Chondrocyte (in vitro differentiated cells): Measurements from ENCODE around the gene PLCH2. TPM values are rescaled to one million over a fixed set of nuclear protein-coding genes. Genes with fewer than 3 reads are reported as not detected.

ENCODE experiments used
- DNase-seq: peaks from one replicate; pipeline ENCODE4 v3.0.0; 2021; ENCODE audit warnings: mixed read lengths, low spot score
- H3K27ac Mint-ChIP-seq: one replicate; pipeline ENCODE4 v1.8.0; 2021; ENCODE audit warnings: mild to moderate bottlenecking, moderate library complexity, mixed read lengths; ENCODE audit not compliant: unreplicated experiment
- H3K27me3 Mint-ChIP-seq: 2 replicates; pipeline ENCODE4 v1.8.0; 2021; ENCODE audit warnings: low read depth, mixed read lengths
- H3K36me3 Mint-ChIP-seq: 2 replicates; pipeline ENCODE4 v1.8.0; 2021; ENCODE audit warnings: low read depth, mixed read lengths
- H3K4me1 Mint-ChIP-seq: 2 replicates; pipeline ENCODE4 v1.8.0; 2021; ENCODE audit warnings: low read depth, mild to moderate bottlenecking, mixed read lengths
- H3K4me3 Mint-ChIP-seq: one replicate; pipeline ENCODE4 v1.8.0; 2021; ENCODE audit warnings: mild to moderate bottlenecking, moderate library complexity, mixed read lengths; ENCODE audit not compliant: unreplicated experiment
- H3K9me3 Mint-ChIP-seq: 2 replicates; pipeline ENCODE4 v1.8.0; 2021; ENCODE audit warnings: low read depth, mixed read lengths
- total RNA-seq: library from RNA; stranded (reverse); gene quantifications from 3 replicates; pipeline ENCODE4 v1.2.1, GENCODE V29; 2021
- TF ChIP-seq, protein P1 (sequence below): fragments of 200-600 bp; sonication (generic); IDR thresholded peaks from 2 replicates; pipeline ENCODE4 v1.5.0; 2021; ENCODE audit warnings: antibody characterized with exemption, mild to moderate bottlenecking, moderate library complexity

Gene PLCH2
- total RNA-seq, 1 donor from 2014 or later = 2.4 TPM

DNA sequence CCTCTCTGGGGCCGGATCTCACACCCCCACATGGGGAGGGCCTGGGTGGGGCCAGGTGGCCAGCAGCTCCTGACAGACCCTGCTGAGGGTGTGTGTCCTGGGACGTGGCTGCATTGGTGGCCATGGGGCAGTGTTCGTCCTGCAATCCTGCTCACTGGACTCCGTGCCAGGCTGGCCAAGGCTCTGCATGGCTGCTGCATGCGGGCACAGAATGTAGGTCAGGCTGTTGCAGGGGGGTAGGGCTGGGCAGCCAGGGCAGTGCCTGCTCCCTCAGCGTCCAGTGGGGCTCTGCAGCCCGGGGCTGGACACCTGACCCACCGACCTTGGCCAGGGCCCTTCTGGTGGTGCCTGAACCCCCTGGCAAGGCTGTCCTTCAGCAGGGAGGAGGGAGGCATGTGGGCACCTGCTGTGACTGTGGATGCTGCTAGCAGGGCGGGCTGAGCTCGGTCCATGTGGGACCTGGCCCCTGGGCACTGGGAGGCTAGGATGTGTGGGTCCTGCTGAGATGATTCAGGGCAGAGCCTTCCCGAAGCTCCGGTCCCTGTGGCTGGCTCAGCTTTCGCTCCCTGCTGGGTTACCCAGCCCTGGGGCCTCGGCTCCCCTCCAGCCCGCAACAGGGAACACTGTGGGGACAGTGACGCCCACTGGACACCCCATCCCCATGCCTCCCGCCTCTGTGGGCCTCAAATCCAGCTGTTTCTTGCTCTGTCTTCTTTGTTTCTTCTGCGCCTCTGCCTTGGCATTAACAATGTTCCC is 14.9 kb upstream of the PLCH2 start:
- Mint-ChIP-seq H3K27ac (no peak overlapping the region), H3K27me3 (peaks cover 8% of the 10 kb centered on the region), H3K4me1 (peaks cover 3% of the 10 kb centered on the region), H3K4me3 (no peak overlapping the region), H3K9me3 (no peaks in the 10 kb centered on the region), H3K36me3 (no peaks in the 10 kb centered on the region)
- TF ChIP-seq, protein P1, sequence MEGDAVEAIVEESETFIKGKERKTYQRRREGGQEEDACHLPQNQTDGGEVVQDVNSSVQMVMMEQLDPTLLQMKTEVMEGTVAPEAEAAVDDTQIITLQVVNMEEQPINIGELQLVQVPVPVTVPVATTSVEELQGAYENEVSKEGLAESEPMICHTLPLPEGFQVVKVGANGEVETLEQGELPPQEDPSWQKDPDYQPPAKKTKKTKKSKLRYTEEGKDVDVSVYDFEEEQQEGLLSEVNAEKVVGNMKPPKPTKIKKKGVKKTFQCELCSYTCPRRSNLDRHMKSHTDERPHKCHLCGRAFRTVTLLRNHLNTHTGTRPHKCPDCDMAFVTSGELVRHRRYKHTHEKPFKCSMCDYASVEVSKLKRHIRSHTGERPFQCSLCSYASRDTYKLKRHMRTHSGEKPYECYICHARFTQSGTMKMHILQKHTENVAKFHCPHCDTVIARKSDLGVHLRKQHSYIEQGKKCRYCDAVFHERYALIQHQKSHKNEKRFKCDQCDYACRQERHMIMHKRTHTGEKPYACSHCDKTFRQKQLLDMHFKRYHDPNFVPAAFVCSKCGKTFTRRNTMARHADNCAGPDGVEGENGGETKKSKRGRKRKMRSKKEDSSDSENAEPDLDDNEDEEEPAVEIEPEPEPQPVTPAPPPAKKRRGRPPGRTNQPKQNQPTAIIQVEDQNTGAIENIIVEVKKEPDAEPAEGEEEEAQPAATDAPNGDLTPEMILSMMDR = no peak
- no peak for DNase-seq

DNA sequence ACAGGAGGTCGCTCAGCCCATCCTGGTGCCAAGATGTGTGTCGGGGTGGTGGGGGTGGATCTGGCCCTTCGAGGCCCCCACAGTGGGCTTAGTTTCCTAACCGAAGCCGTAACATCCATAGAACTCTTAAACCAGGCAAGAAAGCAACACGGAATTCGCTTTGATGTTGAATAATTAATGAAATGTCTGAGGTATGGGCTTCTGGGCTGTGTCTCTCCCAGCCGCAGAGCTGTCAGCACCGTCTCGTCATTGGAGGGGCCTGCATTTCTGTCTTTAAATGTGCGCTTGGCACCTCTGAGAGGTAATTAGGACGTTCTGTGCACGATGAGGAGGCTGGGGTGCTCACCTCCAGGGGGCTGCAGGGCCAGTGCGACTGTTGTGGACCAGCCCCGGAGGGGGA is 13.3 kb upstream of the PLCH2 start:
- Mint-ChIP-seq H3K27me3 (peaks cover 10% of the 10 kb centered on the region), H3K27ac (no peak overlapping the region), H3K36me3 (no peaks in the 10 kb centered on the region), H3K4me1 (peaks cover 3% of the 10 kb centered on the region), H3K9me3 (no peaks in the 10 kb centered on the region), H3K4me3 (no peak overlapping the region)
- DNase-seq = no peak
- TF ChIP-seq, protein P1 = no peak

DNA sequence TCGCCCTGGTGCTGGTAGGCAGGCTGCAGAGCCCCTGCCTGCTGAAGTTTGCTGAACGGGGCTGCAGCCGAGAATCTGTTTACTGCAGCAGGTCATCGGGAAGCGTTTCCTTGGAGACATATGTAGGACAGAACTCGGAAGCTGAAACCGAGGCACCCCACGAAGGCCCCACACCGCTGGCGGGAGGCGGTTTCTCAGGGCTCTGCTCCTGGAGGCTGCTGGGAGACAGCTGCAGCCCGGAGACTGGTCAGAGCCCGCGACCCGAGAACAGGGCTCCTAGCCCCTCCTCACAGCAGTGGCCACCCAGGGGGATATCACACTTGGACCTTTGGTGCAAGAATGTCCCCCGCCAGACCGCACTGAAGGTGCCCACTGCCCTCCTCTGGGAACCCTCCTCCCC is 12.7 kb upstream of the PLCH2 start:
- no peak for DNase-seq
- peaks cover 10% of the 10 kb centered on the region for H3K27me3 Mint-ChIP-seq

DNA sequence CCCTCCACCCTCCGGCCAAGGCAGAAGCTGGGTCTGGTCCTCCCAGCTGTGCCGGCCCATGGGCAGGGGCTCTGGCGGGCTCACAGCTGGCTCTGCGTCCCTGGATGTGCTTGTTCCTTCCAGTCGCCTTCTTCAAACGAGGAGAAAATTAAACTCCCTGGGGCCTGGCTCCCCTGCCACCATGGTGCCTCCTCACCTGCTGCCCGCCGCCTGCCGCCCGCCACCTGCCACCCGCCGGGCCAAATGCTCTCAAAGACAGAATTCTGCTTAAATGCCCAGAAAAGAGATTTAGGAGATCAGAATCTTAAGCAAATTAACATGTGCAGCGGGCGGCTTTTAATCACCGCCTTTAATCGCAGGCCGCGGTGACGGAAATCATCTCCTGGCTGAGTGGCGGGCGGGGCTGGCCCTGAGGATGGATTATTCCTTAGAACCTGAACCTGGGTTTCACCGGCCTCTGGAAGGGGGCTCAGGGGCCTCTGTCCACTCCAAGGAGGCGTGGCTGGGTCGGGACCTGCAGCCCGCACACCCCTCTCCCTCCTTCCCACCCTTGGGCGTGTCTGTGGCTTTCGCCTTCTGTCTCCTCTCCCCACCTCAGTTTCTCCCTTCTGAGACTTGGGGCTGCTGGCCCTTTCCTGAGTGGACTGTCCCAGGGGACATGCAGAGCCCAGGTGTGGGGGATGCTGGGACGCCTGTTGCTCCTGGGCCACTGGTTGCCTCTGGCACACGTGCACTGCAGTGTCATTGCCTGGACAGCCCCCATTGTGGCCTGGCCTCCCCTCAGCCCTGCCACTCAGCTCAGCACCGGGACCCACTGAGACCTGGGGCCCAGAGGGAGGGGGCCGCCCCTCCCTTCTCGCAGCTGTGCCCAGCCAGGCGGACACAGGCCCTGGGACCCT is 10.5 kb upstream of the PLCH2 start:
- DNase-seq = no peak
- Mint-ChIP-seq H3K36me3 (no peaks in the 10 kb centered on the region), H3K27ac (no peak overlapping the region), H3K4me3 (no peak overlapping the region), H3K4me1 (peaks cover 3% of the 10 kb centered on the region), H3K9me3 (no peaks in the 10 kb centered on the region), H3K27me3 (peaks cover 10% of the 10 kb centered on the region)
- TF ChIP-seq, protein P1 = no peak

More for the DNA sequence above, 12.7 kb upstream of the PLCH2 start:
- Mint-ChIP-seq H3K4me3 (no peak overlapping the region), H3K9me3 (no peaks in the 10 kb centered on the region), H3K4me1 (peaks cover 3% of the 10 kb centered on the region), H3K27ac (no peak overlapping the region), H3K36me3 (no peaks in the 10 kb centered on the region)
- TF ChIP-seq, protein P1 = no peak

DNA sequence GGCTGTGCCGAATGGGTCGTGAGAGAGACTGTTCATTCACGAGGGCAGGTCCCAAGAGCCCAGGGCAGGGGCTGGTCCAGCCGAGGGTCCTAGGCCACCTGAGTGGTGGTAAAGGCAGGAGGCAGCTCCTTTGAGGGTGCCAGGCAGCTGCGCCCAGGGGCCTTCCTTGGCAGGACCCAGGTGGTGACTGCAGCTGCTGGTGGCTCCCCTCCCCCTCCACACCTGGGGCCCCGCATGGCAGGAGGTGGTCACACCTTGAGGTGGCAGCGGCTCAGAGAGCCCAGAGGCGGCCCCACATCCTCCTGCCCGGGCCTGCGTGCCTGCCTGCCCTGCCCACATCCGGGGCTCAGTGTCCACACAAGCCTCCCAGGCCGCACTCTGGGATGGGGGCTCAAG is 9.8 kb upstream of the PLCH2 start:
- TF ChIP-seq, protein P1 = no peak
- H3K4me3 Mint-ChIP-seq = no peak overlapping the region
- no peak for DNase-seq
- no peaks in the 10 kb centered on the region for H3K36me3 Mint-ChIP-seq
- H3K27me3 Mint-ChIP-seq = peaks cover 10% of the 10 kb centered on the region
- H3K9me3 Mint-ChIP-seq = no peaks in the 10 kb centered on the region
- peaks cover 3% of the 10 kb centered on the region for H3K4me1 Mint-ChIP-seq
- no peak overlapping the region for H3K27ac Mint-ChIP-seq
